K562 (cell line): ENCODE measurements around the gene PDZK1IP1.
"Not testable (repeated sequence)": the region's sequence is repeated elsewhere in the genome, so short reads cannot be mapped to it uniquely, and the experiment has no call there.

Experiments
- CEBPB ChIP-seq: fragments of 450-650 bp; IDR thresholded peaks from 2 replicates; pipeline ENCODE4 v1.6.1; 2016; ENCODE audit warnings: missing genetic modification characterization, missing compliant biosample characterization
- E2F6 ChIP-seq, 2 experiments: IDR thresholded peaks; 2 replicates each; pipeline ENCODE4 v1.6.1; 2011; ENCODE audit warnings: borderline replicate concordance in 1 of 2, control low read depth in 1 of 2, low read depth in 1 of 2, low read length in 1 of 2, mild to moderate bottlenecking in 1 of 2, mixed read lengths in 1 of 2, moderate library complexity in 1 of 2; ENCODE audit not compliant: insufficient read depth in 1 of 2, insufficient read length in 1 of 2, poor library complexity in 1 of 2, severe bottlenecking in 1 of 2; ENCODE audit errors: extremely low read depth in 1 of 2
- EP300 ChIP-seq: IDR thresholded peaks from 2 replicates; pipeline ENCODE4 v1.6.1; 2012; ENCODE audit warnings: low read length, improper control_type of control experiment
- IFI16 ChIP-seq: fragments of 250-450 bp; sonication (Bioruptor Pico); IDR thresholded peaks from 2 replicates; pipeline ENCODE4 v2.1.2; 2022; ENCODE audit warnings: mild to moderate bottlenecking, inconsistent platforms
- POLR2AphosphoS5 ChIP-seq: IDR thresholded peaks from 2 replicates; pipeline ENCODE4 v1.6.1; 2011; ENCODE audit warnings: mild to moderate bottlenecking, low read depth, low read length, moderate library complexity; ENCODE audit not compliant: control insufficient read depth, insufficient read depth
- RAD21 ChIP-seq, 2 experiments: fragments of 250-450 bp in 1 of 2; fragments of 450-650 bp in 1 of 2; sonication (Bioruptor Pico) in 1 of 2; formaldehyde crosslinking in 1 of 2; IDR thresholded peaks in 1 of 2; conservative IDR thresholded peaks in 1 of 2; 2 replicates each; pipeline versions ENCODE4 v1.4.0 to v1.8.0; 2020 to 2022; ENCODE audit warnings: mild to moderate bottlenecking in 2 of 2, moderate library complexity in 1 of 2
- SIN3A ChIP-seq, 2 experiments: fragments of 150-350 bp in 1 of 2; IDR thresholded peaks; 2 replicates each; pipeline ENCODE4 v1.6.1; 2011 to 2016; ENCODE audit warnings: borderline replicate concordance in 2 of 2, low read depth in 2 of 2, low read length in 2 of 2, mild to moderate bottlenecking in 2 of 2, moderate library complexity in 2 of 2; ENCODE audit not compliant: control insufficient read depth in 1 of 2
- SP1 ChIP-seq: sonication (generic); formaldehyde crosslinking; IDR thresholded peaks from 2 replicates; pipeline ENCODE4 v1.8.1; 2022; ENCODE audit warnings: mild to moderate bottlenecking, missing genetic modification reagents
- TEAD4 ChIP-seq, 2 experiments: sonication (generic) in 1 of 2; formaldehyde crosslinking in 1 of 2; IDR thresholded peaks; 2 replicates each; pipeline versions ENCODE4 v1.6.1 to v1.8.0; 2012 to 2022; ENCODE audit warnings: borderline replicate concordance in 1 of 2, inconsistent platforms in 1 of 2, low read length in 1 of 2, mild to moderate bottlenecking in 1 of 2, missing genetic modification reagents in 1 of 2
- ZBTB8A ChIP-seq: fragments of 450-650 bp; IDR thresholded peaks from 2 replicates; pipeline ENCODE4 v1.6.1; 2018; ENCODE audit warnings: mild to moderate bottlenecking, moderate library complexity; ENCODE audit not compliant: partially characterized antibody
- TF ChIP-seq, protein P1 (sequence below), 3 experiments: IDR thresholded peaks in 2 of 3; conservative IDR thresholded peaks in 1 of 3; 2 replicates each; pipeline ENCODE4 v1.5.1; 2011 to 2012; ENCODE audit warnings: low read length in 3 of 3, mild to moderate bottlenecking in 3 of 3, control low read depth in 2 of 3, improper control_type of control experiment in 1 of 3, inconsistent platforms in 1 of 3, low read depth in 1 of 3, mixed read lengths in 1 of 3, moderate library complexity in 1 of 3; ENCODE audit not compliant: insufficient read depth in 2 of 3

DNA sequence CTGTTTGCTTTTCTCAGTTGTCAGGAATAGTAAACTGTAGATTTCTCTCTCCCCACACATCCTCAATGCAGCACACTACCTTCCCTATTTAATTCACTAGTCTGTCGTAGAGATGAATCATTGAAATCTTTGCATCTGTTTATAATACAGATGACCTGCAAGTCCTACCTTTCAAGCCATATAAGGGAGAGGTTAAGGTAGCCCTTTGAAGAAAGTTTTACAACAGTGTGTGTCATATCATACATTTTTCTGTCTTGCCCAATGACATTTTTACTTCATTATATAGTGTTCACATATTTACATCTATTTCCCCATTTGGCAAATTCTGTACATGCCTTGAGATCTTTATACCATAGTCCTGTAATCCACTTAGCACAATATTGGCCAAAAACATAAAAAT is 43.3 kb downstream of the PDZK1IP1 start:
- not testable (repeated sequence) for TF ChIP-seq E2F6 (IDR thresholded peaks at IDR 0.05; ENCODE audit: borderline replicate concordance in 1 of 2, extremely low read depth in 1 of 2, insufficient read depth in 1 of 2, insufficient read length in 1 of 2, low read depth in 1 of 2, low read length in 1 of 2, poor library complexity in 1 of 2, severe bottlenecking in 1 of 2); POLR2AphosphoS5; CEBPB (tag); ZBTB8A; IFI16 (CRISPR knock-in tag); SIN3A (IDR thresholded peaks at IDR 0.05; ENCODE audit: borderline replicate concordance in 2 of 2, control insufficient read depth in 1 of 2, low read depth in 2 of 2, low read length in 2 of 2); SP1 (CRISPR knock-in tag); TEAD4 (IDR thresholded peaks at IDR 0.05; ENCODE audit: low read length); TEAD4 (CRISPR knock-in tag; IDR thresholded peaks at IDR 0.05; ENCODE audit: borderline replicate concordance); RAD21 (CRISPR knock-in tag; conservative IDR thresholded peaks at IDR 0.05 in 1 of 2, IDR thresholded peaks at IDR 0.05 in 1 of 2); EP300
- TF ChIP-seq, protein P1, sequence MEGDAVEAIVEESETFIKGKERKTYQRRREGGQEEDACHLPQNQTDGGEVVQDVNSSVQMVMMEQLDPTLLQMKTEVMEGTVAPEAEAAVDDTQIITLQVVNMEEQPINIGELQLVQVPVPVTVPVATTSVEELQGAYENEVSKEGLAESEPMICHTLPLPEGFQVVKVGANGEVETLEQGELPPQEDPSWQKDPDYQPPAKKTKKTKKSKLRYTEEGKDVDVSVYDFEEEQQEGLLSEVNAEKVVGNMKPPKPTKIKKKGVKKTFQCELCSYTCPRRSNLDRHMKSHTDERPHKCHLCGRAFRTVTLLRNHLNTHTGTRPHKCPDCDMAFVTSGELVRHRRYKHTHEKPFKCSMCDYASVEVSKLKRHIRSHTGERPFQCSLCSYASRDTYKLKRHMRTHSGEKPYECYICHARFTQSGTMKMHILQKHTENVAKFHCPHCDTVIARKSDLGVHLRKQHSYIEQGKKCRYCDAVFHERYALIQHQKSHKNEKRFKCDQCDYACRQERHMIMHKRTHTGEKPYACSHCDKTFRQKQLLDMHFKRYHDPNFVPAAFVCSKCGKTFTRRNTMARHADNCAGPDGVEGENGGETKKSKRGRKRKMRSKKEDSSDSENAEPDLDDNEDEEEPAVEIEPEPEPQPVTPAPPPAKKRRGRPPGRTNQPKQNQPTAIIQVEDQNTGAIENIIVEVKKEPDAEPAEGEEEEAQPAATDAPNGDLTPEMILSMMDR (IDR thresholded peaks at IDR 0.05 in 2 of 3, conservative IDR thresholded peaks at IDR 0.05 in 1 of 3; ENCODE audit: insufficient read depth in 2 of 3, low read depth in 1 of 3, low read length in 3 of 3): not testable (repeated sequence)
